ENCODE results near the gene RNF222.

DNA sequence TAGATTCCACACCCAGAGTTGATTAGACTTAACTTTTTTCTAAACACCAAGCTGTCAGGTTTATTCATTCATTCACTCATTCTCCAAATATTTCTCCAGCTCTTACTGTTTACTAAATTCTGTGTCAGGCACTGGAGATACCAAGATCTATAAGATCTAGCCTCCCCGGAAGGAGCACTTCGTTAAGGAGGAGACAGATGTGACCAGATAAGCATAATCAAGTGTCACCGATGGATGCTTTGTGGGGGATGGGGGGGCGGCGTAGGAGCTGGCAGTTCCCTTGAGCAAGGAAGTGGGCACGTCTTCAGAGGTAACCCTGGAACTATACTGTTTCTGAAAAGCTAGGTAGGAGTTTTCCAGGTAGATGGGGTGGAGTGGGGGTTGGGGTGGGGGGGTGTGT lies 10.8 kb downstream of the RNF222 start:
- no peak for TF ChIP-seq POLR2A (IDR thresholded peaks at IDR 0.05)
- TF ChIP-seq, protein P1, sequence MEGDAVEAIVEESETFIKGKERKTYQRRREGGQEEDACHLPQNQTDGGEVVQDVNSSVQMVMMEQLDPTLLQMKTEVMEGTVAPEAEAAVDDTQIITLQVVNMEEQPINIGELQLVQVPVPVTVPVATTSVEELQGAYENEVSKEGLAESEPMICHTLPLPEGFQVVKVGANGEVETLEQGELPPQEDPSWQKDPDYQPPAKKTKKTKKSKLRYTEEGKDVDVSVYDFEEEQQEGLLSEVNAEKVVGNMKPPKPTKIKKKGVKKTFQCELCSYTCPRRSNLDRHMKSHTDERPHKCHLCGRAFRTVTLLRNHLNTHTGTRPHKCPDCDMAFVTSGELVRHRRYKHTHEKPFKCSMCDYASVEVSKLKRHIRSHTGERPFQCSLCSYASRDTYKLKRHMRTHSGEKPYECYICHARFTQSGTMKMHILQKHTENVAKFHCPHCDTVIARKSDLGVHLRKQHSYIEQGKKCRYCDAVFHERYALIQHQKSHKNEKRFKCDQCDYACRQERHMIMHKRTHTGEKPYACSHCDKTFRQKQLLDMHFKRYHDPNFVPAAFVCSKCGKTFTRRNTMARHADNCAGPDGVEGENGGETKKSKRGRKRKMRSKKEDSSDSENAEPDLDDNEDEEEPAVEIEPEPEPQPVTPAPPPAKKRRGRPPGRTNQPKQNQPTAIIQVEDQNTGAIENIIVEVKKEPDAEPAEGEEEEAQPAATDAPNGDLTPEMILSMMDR (IDR thresholded peaks at IDR 0.05), result no peak

Measured in stomach (tissue), 4 donors.